ENCODE data around the gene BCL2L1. TPM values are rescaled to one million over a fixed set of nuclear protein-coding genes. Genes with fewer than 3 reads are reported as not detected.
A peak's percentile ranks its signal among the peaks of the same experiment; 100 is the strongest.

BCL2L1 gene
- polyA plus RNA-seq, 1 of the 3 experiments (the other 2 are of a cell fraction), result 99.9 TPM

- peak overlapping the region; percentile 13; the same call in 1 of the 2 replicates for H3K4me2 ChIP-seq
- no peaks in the 10 kb centered on the region for H3K9me2 ChIP-seq
- peaks cover 48% of the 10 kb centered on the region for H3F3A ChIP-seq (replicated peaks; ENCODE audit: insufficient read depth)
- H3K9me3 ChIP-seq, result no peaks in the 10 kb centered on the region
- H3K27me3 ChIP-seq (ENCODE audit: insufficient read depth), result no peaks in the 10 kb centered on the region
- no peaks in the 10 kb centered on the region for H4K20me1 ChIP-seq (ENCODE audit: insufficient read depth)
- H3K36me3 ChIP-seq (replicated peaks in 1 of 2; ENCODE audit: control insufficient read depth in 1 of 2, insufficient read depth in 2 of 2, low read length in 1 of 2), result peaks cover 34 to 45% of the 10 kb centered on the region in 2 experiments
- POLR2A ChIA-PET, result no interaction called here
- peak overlapping the region; percentile 35 to 80; a peak in 3 of 4 replicates for H3K27ac ChIP-seq (ENCODE audit: low read depth in 2 of 2, low read length in 1 of 2)
- peak overlapping the region; percentile 28 for H3K9ac ChIP-seq
- H2AFZ ChIP-seq (ENCODE audit: low read depth), result no peak overlapping the region
- WGBS (ENCODE audit: low lambda C conversion rate), result 73% methylated on average over 11 of the region's 11 CpGs
- no peak overlapping the region for H3K4me3 ChIP-seq (ENCODE audit: low read depth in 2 of 2, low read length in 1 of 2)
- CTCF ChIA-PET, result interaction anchor here (4.6 kb wide), 1 partner anchor 19 kb away, joined by 18 read pairs; the partner anchor contains the start of gene BCL2L1
- peaks cover under 1 to 14% of the 10 kb centered on the region in 2 experiments; a peak in 3 of 4 replicates for H3K4me1 ChIP-seq (ENCODE audit: control insufficient read depth in 1 of 2, insufficient read depth in 2 of 2, low read depth in 1 of 2, low read length in 1 of 2)
- DNase-seq, result no peak
- peaks cover 100% of the 10 kb centered on the region for H3K79me2 ChIP-seq (ENCODE audit: insufficient read depth)
- TF ChIP-seq IRF3 (IDR thresholded peaks at IDR 0.05; ENCODE audit: low read depth, low read length) (no peak), REST (IDR thresholded peaks at IDR 0.05; ENCODE audit: low read depth, low read length) (no peak), FOSL2 (IDR thresholded peaks at IDR 0.05; ENCODE audit: borderline replicate concordance, low read depth) (peak; percentile 43; the same call in 1 of the 2 replicates), NFIC (IDR thresholded peaks at IDR 0.05; ENCODE audit: borderline replicate concordance) (peak; percentile 63), FOXJ3 (CRISPR knock-in tag; IDR thresholded peaks at IDR 0.05) (no peak), RAD21 (IDR thresholded peaks at IDR 0.05; ENCODE audit: low read length) (no peak), EP300 (IDR thresholded peaks at IDR 0.05; ENCODE audit: borderline replicate concordance in 1 of 2, low read depth in 1 of 2, low read length in 1 of 2) (peak in 1 of 2 experiments; percentile 77; a peak in 1 of 4 replicates), TEAD4 (IDR thresholded peaks at IDR 0.05; ENCODE audit: borderline replicate concordance, insufficient read depth) (peak; percentile 71; the same call in 1 of the 2 replicates), ELF1 (IDR thresholded peaks at IDR 0.05) (no peak), MAX (IDR thresholded peaks at IDR 0.05; ENCODE audit: low read depth) (no peak), MEF2A (IDR thresholded peaks at IDR 0.05; ENCODE audit: borderline replicate concordance, low read depth) (no peak), NRF1 (IDR thresholded peaks at IDR 0.05; ENCODE audit: low read depth, low read length) (no peak), JUND (IDR thresholded peaks at IDR 0.05) (no peak), EZH2phosphoT487 (IDR thresholded peaks at IDR 0.05; ENCODE audit: borderline replicate concordance, low read depth) (no peak), RXRA (IDR thresholded peaks at IDR 0.05; ENCODE audit: borderline replicate concordance, low read depth) (peak; percentile 33; the same call in 1 of the 2 replicates), CTCF (IDR thresholded peaks at IDR 0.05) (no peak), RCOR1 (IDR thresholded peaks at IDR 0.05; ENCODE audit: low read length) (no peak), TAF1 (IDR thresholded peaks at IDR 0.05; ENCODE audit: borderline replicate concordance, low read depth, low read length) (no peak), SIN3A (IDR thresholded peaks at IDR 0.05; ENCODE audit: borderline replicate concordance, low read depth, low read length) (no peak), GATA2 (CRISPR knock-in tag; IDR thresholded peaks at IDR 0.05) (no peak), USF2 (IDR thresholded peaks at IDR 0.05; ENCODE audit: borderline replicate concordance, low read depth, low read length) (no peak), MXI1 (IDR thresholded peaks at IDR 0.05; ENCODE audit: low read depth, low read length) (no peak), GABPA (IDR thresholded peaks at IDR 0.05; ENCODE audit: low read depth) (no peak), TCF12 (IDR thresholded peaks at IDR 0.05) (peak; percentile 73), FOXM1 (IDR thresholded peaks at IDR 0.05; ENCODE audit: low read depth) (no peak), RFX5 (IDR thresholded peaks at IDR 0.05; ENCODE audit: low read length) (no peak)
These were observed 18.2 kb downstream of the BCL2L1 start for GRCh38 chr20:31704225-31705119.

Measured in SK-N-SH (cell line).